Esophagus squamous epithelium (tissue), 4 donors: ENCODE results near the gene IKZF3.

ENCODE experiments used
- POLR2A ChIP-seq, 4 donors: fragments of 450-650 bp; IDR thresholded peaks; one replicate each; pipeline ENCODE4 v1.6.1; 2017; ENCODE audit warnings: antibody characterized with exemption in 4 of 4, mild to moderate bottlenecking in 4 of 4, moderate library complexity in 3 of 4
- TF ChIP-seq, protein P1 (sequence below), 6 experiments: fragments of 450-650 bp in 4 of 6; fragments of 200-600 bp in 2 of 6; sonication (generic) in 2 of 6; IDR thresholded peaks; one replicate each; pipeline ENCODE4 v1.5.1; 2016 to 2019; ENCODE audit warnings: antibody characterized with exemption in 6 of 6, mild to moderate bottlenecking in 4 of 6, moderate library complexity in 4 of 6

DNA sequence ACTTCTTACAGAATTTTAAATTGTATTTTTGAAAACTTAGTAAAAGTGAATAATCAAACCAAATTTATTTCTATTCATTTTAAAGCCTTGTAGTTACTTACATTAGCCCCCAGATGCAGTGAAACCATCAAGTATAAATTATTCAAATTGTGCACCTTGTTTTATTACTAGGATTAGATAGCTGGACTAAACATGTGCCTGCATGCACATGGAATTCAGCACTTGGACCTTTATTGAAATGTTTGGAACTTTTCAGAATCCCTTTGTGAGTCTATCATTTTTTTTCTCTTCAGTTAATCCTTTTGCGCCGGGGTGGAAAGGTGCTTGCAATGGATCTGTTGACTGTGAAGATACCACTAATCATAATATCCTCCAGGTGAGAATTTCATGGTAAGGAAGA lies 8.6 kb upstream of the IKZF3 start:
- TF ChIP-seq, protein P1, sequence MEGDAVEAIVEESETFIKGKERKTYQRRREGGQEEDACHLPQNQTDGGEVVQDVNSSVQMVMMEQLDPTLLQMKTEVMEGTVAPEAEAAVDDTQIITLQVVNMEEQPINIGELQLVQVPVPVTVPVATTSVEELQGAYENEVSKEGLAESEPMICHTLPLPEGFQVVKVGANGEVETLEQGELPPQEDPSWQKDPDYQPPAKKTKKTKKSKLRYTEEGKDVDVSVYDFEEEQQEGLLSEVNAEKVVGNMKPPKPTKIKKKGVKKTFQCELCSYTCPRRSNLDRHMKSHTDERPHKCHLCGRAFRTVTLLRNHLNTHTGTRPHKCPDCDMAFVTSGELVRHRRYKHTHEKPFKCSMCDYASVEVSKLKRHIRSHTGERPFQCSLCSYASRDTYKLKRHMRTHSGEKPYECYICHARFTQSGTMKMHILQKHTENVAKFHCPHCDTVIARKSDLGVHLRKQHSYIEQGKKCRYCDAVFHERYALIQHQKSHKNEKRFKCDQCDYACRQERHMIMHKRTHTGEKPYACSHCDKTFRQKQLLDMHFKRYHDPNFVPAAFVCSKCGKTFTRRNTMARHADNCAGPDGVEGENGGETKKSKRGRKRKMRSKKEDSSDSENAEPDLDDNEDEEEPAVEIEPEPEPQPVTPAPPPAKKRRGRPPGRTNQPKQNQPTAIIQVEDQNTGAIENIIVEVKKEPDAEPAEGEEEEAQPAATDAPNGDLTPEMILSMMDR (IDR thresholded peaks at IDR 0.05): peak in 3 of 6 experiments; percentile 16 to 58 (median 16)
- TF ChIP-seq POLR2A (IDR thresholded peaks at IDR 0.05): no peak
